AG04450 (cell line): ENCODE results near the gene EGLN2. TPM values are rescaled to one million over a fixed set of nuclear protein-coding genes. Genes with fewer than 3 reads are reported as not detected.
"Not testable (repeated sequence)": the region's sequence is repeated elsewhere in the genome, so short reads cannot be mapped to it uniquely, and the experiment has no call there.

Experiments used
- CTCF ChIA-PET: fragments of 300-600, 350-600 bp; formaldehyde crosslinking; extraction: SDS; loops from one replicate; lab custom pipeline; 2022; ENCODE audit warnings: antibody characterized with exemption, inconsistent platforms; lab: Charles Lee
- POLR2A ChIA-PET: fragments of 350-600 bp; formaldehyde crosslinking; extraction: SDS; loops from one replicate; lab custom pipeline; 2021; ENCODE audit warnings: antibody characterized with exemption, inconsistent platforms; lab: Yijun Ruan, JAX
- DNase-seq: peaks from one replicate; pipeline ENCODE4 v3.0.0-alpha.2; 2011; ENCODE audit warnings: low read depth, low spot score
- H3K27ac ChIP-seq: one replicate; pipeline ENCODE4 v1.5.1; 2012; ENCODE audit warnings: low read depth, low read length, control low read depth
- H3K27me3 ChIP-seq: one replicate; pipeline ENCODE4 v1.6.0; 2012; ENCODE audit warnings: low read length; ENCODE audit not compliant: control insufficient read depth, insufficient read depth
- H3K4me3 ChIP-seq: 2 replicates; pipeline ENCODE4 v1.5.1; 2011; ENCODE audit warnings: mild to moderate bottlenecking, low read depth, low read length, control low read depth
- H3K9me3 ChIP-seq: 2 replicates; pipeline ENCODE4 v1.5.1; 2012; ENCODE audit warnings: low read length; ENCODE audit not compliant: control insufficient read depth, insufficient read depth
- polyA plus RNA-seq: library from polyadenylated mRNA; depleted of rRNA; stranded (reverse); fragments of >200 nt; gene quantifications from 2 replicates; pipeline ENCODE4 v1.2.3, GENCODE V29; 2011; rRNA removed
- TF ChIP-seq, protein P1 (sequence below): IDR thresholded peaks from 2 replicates; pipeline ENCODE4 v1.5.1; 2011; ENCODE audit warnings: low read depth, low read length, control low read depth, inconsistent platforms

The EGLN2 gene
- polyA plus RNA-seq, 1 experiment = 28.2 TPM

DNA sequence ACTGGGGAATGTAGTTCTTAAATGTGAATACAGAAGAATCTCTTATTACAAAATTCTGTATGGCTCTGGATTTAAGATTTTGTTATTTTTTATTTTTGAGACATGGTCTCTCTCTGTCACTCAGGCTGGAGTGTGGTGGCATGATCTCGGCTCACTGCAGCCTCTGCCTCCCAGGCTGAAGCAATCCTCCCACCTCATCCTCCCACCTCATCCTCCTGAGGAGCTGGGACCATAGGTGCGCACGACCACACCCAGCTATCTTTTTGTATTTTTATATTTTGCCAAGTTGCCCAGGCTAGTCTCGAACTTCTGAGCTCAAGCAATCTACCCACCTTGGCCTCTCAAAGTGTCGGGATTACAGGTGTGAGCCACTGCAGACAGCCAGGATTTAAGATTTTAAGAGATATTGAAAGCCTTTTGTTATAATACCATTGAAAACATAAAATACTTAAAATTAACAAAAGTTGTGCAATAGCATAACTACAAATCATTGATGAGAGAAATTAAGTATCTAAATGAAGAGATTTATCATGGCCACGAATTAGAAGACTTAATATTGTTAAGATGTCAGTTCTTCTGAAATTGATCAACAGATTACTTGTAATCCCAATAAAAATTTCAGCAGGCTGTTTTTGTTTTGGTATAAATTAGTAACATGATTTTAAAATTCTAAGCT lies 37.9 kb downstream of the EGLN2 start:
- Histone ChIP-seq H3K4me3 (no peak overlapping the region), H3K27me3 (no peaks in the 10 kb centered on the region), H3K27ac (no peak overlapping the region), H3K9me3 (no peaks in the 10 kb centered on the region)
- no peak for DNase-seq
- POLR2A ChIA-PET = no interaction called here
- CTCF ChIA-PET = no interaction called here
- TF ChIP-seq, protein P1, sequence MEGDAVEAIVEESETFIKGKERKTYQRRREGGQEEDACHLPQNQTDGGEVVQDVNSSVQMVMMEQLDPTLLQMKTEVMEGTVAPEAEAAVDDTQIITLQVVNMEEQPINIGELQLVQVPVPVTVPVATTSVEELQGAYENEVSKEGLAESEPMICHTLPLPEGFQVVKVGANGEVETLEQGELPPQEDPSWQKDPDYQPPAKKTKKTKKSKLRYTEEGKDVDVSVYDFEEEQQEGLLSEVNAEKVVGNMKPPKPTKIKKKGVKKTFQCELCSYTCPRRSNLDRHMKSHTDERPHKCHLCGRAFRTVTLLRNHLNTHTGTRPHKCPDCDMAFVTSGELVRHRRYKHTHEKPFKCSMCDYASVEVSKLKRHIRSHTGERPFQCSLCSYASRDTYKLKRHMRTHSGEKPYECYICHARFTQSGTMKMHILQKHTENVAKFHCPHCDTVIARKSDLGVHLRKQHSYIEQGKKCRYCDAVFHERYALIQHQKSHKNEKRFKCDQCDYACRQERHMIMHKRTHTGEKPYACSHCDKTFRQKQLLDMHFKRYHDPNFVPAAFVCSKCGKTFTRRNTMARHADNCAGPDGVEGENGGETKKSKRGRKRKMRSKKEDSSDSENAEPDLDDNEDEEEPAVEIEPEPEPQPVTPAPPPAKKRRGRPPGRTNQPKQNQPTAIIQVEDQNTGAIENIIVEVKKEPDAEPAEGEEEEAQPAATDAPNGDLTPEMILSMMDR = no peak

DNA sequence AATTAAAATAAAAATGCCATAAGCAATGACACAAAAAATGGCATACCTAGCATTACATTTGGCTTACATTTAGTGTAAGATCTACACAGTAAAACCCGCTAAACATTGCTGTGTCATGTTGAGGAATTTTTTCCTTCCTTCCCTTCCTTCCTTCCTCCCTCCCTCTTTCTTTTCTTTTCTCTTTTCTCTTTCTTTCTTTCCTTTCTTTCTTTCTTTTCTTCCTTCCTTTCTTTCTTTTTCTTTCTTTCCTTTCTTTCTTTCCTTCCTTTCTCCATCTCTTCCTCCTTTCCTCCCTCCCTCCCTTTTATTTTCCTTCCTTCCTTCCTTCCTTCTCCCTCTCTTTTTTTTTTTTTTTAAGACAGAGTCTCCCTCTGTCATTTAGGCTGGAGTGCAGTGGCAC lies 39.5 kb downstream of the EGLN2 start:
- DNase-seq, H3K27me3 ChIP-seq, H3K4me3 ChIP-seq, H3K27ac ChIP-seq, H3K9me3 ChIP-seq, POLR2A ChIA-PET, CTCF ChIA-PET: not testable (repeated sequence)

DNA sequence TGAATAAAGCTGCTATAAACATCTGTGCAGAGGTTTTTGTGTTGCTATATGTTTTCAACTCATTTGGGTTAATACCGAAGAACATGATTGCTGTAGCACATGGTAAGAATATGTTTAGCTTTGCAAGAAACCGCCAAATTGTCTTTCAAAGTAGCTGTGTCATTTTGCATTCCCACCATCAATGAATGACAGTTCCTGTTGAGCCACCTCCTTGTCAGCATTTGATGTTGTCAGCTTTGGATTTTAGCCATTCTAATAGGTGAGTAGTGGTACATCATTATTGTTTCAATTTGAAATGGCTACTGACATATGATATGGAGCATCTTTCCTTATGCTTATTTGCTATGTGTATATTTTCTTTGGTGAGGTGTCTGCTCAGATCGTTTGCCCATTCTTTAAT lies 43.0 kb downstream of the EGLN2 start:
- H3K4me3 ChIP-seq, H3K9me3 ChIP-seq, H3K27me3 ChIP-seq, H3K27ac ChIP-seq, CTCF ChIA-PET, POLR2A ChIA-PET, DNase-seq: not testable (repeated sequence)

DNA sequence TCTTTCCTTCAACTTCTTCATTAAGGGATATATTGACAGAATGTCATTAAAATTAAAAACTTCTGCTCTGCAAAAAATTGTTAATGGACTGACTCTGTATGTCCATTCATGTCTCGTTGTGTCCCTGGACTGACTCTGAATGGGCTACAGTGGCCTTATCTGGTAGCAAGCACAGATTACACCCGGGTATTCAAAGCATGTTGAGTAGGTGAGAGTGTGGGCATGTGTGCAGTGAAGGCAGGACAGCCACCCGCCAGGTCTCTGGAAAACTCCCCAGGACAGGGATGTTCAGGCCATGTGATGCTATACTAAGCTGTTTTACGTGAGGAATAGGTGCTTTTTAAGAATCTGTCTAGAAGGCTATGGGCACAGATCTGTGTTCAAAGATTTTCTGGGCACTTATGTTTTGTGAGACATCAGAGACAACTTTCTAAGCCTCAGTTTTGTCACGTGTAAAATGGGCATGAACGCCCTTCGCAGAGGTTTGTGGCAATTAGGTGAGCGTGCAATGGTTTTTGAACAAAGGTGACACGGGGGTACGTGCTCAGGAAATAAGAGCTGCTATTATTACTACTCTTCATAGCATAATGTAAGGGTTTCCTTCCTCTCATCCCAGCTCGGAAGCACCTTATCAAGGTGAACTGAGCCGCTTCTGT lies 44.1 kb downstream of the EGLN2 start:
- H3K27ac ChIP-seq, CTCF ChIA-PET, H3K9me3 ChIP-seq, H3K27me3 ChIP-seq, POLR2A ChIA-PET, H3K4me3 ChIP-seq, DNase-seq: not testable (repeated sequence)

DNA sequence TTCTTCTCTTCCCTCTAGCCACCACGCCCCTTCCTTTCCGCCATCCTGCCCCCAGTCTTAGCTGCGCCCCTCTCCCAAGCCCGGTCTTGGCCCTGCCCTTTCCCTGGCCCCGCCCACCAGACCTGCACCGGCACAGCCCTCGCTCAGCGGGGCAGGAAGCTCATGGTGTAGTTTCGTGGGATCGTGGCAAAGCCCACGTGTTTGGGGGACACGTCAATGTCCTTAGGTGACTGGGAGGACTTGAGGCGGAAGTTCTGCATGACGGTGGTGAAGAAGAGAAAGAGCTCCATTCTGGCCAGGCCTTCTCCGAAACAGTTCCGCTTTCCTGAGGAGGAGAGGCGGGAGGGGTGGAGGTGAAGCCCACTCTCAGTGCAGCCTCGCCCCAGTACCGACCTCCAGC lies 44.7 kb downstream of the EGLN2 start:
- H3K4me3 ChIP-seq, DNase-seq, POLR2A ChIA-PET, H3K9me3 ChIP-seq, H3K27ac ChIP-seq, H3K27me3 ChIP-seq, CTCF ChIA-PET: not testable (repeated sequence)

DNA sequence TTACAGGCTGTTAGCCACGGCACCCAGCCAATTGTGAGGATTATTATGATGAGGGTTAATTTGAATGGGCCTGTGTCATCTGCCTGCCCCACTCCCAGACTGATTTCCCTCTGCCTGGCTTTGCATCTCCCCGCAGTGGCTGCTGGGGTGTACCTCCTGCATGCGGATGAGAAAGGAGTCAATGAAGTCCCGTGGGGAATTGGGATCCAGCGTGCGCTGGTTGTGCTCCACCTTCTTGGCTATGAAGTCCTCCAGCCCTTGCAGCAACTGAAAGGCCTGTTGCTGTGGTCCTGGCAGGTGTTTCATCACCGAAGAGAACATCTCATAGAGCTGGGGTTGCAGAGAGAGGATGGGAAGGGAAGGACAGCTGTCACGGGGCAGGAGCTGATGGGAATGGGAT lies 47.7 kb downstream of the EGLN2 start:
- H3K27ac ChIP-seq, CTCF ChIA-PET, DNase-seq, H3K9me3 ChIP-seq, POLR2A ChIA-PET, H3K4me3 ChIP-seq: not testable (repeated sequence)
- H3K27me3 ChIP-seq = peaks cover 13% of the 10 kb centered on the region

DNA sequence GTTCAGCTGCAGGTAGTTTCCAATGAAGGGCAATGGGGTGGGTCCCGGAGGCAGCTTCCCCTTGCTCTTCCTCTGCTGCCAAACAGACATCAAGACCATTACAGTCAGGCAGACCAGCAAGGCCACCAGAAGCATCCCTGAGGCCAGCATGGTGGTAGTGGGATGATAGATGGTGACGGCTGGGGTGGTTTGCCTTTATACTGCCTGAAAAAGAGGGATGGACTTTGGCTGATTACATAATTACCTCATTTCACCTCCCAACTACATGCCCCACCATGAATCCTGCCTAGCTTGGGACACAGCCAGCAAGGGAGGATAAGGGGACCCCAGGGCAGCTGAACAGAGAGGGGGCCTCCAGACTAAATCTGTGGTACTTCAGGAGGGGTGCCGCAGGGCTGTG lies 51.3 kb downstream of the EGLN2 start, which contains the start of gene CYP2A6:
Gene CYP2A6, minus strand, starts transcription at position 171 of the 400 bp plus-strand sequence. Its CDS starts 21 bp downstream, at position 150.
- H3K4me3 ChIP-seq, H3K9me3 ChIP-seq, DNase-seq, CTCF ChIA-PET, POLR2A ChIA-PET, H3K27ac ChIP-seq, H3K27me3 ChIP-seq: not testable (repeated sequence)

DNA sequence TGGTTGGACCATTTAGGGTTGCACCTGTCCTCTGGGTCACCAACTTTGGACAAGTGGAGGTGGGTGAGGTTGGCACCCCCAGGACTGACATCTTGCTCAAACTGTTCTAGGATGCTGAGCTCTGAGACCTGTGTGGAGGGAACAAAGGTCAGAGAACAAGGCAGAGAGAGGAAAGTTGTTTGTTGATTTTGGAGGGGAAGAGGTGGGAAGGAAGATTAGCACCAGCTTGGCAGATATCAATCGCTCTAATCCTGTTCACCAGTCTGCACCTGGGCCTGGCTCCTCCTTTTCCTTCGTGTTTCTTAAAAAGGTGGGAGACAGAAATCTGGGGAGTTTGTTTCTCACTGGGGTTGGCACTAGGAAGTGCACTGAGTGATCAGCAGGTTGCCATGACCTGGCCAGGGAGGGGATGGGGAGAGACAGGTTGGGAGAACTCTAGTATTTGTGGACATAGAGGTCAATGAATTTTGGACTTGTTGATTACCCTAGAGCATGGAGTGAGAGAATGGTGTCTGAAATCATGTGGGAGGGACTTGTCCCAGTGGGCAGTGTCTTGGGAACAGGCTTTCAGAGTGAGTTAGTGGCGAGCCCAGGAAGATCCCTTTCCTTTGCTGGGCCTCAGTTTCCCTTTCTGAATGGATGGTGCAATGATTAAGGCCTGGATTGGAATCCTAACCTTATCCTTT lies 53.6 kb downstream of the EGLN2 start:
- DNase-seq = not testable (repeated sequence)

More for the DNA sequence above, 53.6 kb downstream of the EGLN2 start:
- CTCF ChIA-PET, H3K9me3 ChIP-seq, POLR2A ChIA-PET, H3K4me3 ChIP-seq, H3K27ac ChIP-seq, H3K27me3 ChIP-seq: not testable (repeated sequence)

Other genes starting within 250 kb of the EGLN2 start
- gene SHKBP1, start 222.3 kb upstream of the EGLN2 start, polyA plus RNA-seq = 42.5 and 62.7 TPM in 2 replicates
- gene LTBP4, start 197.8 kb upstream of the EGLN2 start, polyA plus RNA-seq = 41.3 and 70.3 TPM in 2 replicates
- gene NUMBL, start 108.5 kb upstream of the EGLN2 start, polyA plus RNA-seq = 29.4 and 30.9 TPM in 2 replicates
- gene COQ8B, start 82.3 kb upstream of the EGLN2 start, polyA plus RNA-seq = 16.0 and 20.2 TPM in 2 replicates
- gene ITPKC, start 82.1 kb upstream of the EGLN2 start, polyA plus RNA-seq = 8.9 and 11.6 TPM in 2 replicates
- 2.9 and 4.5 TPM in 2 replicates for gene ACTMAP, start 48.7 kb upstream of the EGLN2 start, polyA plus RNA-seq
- 126 and 133 TPM in 2 replicates for gene SNRPA, start 48.0 kb upstream of the EGLN2 start, polyA plus RNA-seq
- gene MIA, start 23.7 kb upstream of the EGLN2 start, polyA plus RNA-seq = not detected in 2 replicates
- gene RAB4B, start 20.9 kb upstream of the EGLN2 start, polyA plus RNA-seq = 14.0 and 16.2 TPM in 2 replicates
- not detected in 2 replicates for gene CYP2A6, start 51.3 kb downstream of the EGLN2 start, polyA plus RNA-seq
- not detected in 2 replicates for gene CYP2A7, start 83.0 kb downstream of the EGLN2 start, polyA plus RNA-seq
- gene CYP2B6, start 192.1 kb downstream of the EGLN2 start, polyA plus RNA-seq = not detected in 2 replicates